Bronchial epithelial cell (primary cell): ENCODE data around the gene DYRK2. TPM values are rescaled to one million over a fixed set of nuclear protein-coding genes. Genes with fewer than 3 reads are reported as not detected.

Source experiments
- DNase-seq: peaks from one replicate; pipeline ENCODE4 v3.0.0-alpha.2; 2010; ENCODE audit warnings: low read depth
- FAIRE-seq: peaks from 2 replicates; lab custom pipeline; 2011; peaks lifted over from hg19 to GRCh38; lab: Jason Lieb, UNC
- H3K27me3 ChIP-seq: 2 replicates; pipeline ENCODE4 v1.5.1; 2011; ENCODE audit warnings: low read length; ENCODE audit not compliant: control insufficient read depth, insufficient read depth
- H3K36me3 ChIP-seq: 2 replicates; pipeline ENCODE4 v1.5.1; 2011; ENCODE audit warnings: low read length; ENCODE audit not compliant: control insufficient read depth, insufficient read depth
- H3K4me3 ChIP-seq: 2 replicates; pipeline ENCODE4 v1.5.1; 2011; ENCODE audit warnings: mild to moderate bottlenecking, low read depth, low read length, control low read depth
- total RNA-seq: library from RNA; depleted of rRNA; stranded (reverse); fragments of >200 nt; gene quantifications from 2 replicates; pipeline ENCODE4 v1.2.1, GENCODE V29; 2014
- TF ChIP-seq, protein P1 (sequence below): IDR thresholded peaks from 2 replicates; pipeline ENCODE4 v1.5.1; 2011; ENCODE audit warnings: mild to moderate bottlenecking, moderate library complexity, low read length, control low read depth, inconsistent platforms; ENCODE audit not compliant: insufficient read depth, severe bottlenecking

DYRK2 gene
- total RNA-seq, 1 donor from 2014 or later: 17.6 TPM

DNA sequence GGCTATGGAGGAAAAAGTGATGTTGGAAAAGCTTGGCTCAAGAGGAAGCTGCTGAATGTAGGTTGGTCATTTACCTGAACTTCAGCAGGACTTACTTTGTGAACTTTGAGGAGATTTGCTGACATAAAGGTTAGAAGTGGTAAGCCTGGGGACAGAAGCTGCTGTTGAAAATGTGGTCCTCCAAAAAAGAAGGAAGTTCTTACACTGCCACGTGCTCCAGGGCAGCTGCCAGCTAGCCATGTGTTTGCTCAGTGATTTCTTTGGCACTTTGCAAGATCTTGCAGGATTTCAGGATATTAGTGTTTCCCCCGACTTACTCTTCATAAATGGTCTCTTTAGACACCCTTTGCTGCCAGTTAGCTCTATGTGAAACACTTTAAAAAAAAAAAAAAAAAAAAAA is 14.8 kb upstream of the DYRK2 start:
- DNase-seq (no peak), FAIRE-seq (no peak)
- no peaks in the 10 kb centered on the region for H3K36me3 ChIP-seq
- no peak overlapping the region for H3K4me3 ChIP-seq
- H3K27me3 ChIP-seq: no peaks in the 10 kb centered on the region
- TF ChIP-seq, protein P1, sequence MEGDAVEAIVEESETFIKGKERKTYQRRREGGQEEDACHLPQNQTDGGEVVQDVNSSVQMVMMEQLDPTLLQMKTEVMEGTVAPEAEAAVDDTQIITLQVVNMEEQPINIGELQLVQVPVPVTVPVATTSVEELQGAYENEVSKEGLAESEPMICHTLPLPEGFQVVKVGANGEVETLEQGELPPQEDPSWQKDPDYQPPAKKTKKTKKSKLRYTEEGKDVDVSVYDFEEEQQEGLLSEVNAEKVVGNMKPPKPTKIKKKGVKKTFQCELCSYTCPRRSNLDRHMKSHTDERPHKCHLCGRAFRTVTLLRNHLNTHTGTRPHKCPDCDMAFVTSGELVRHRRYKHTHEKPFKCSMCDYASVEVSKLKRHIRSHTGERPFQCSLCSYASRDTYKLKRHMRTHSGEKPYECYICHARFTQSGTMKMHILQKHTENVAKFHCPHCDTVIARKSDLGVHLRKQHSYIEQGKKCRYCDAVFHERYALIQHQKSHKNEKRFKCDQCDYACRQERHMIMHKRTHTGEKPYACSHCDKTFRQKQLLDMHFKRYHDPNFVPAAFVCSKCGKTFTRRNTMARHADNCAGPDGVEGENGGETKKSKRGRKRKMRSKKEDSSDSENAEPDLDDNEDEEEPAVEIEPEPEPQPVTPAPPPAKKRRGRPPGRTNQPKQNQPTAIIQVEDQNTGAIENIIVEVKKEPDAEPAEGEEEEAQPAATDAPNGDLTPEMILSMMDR: no peak

DNA sequence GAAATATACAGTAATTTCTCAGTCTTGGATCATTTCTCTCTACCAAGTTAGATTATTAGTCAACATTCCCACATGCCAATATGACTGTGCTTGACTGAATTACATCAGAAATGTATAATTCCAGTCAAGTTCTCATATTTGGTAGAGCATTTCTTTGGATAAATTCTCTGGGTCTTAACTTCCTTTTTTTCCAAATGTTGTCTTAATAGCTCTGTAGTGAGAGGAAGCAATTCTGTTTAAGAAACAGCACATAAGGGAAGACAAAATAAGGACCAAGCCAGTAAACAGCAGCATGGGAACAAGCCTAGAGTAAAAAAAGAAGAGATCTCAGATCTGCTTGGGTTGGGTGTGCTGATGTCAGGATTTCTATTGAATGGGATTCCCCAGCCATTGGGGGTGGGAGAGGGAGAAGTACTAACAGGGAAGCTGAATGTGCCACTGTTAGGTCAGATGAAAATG is 14.2 kb upstream of the DYRK2 start:
- DNase-seq (no peak), FAIRE-seq (no peak)
- TF ChIP-seq, protein P1: no peak
- Histone ChIP-seq H3K27me3 (no peaks in the 10 kb centered on the region), H3K36me3 (no peaks in the 10 kb centered on the region), H3K4me3 (no peak overlapping the region)

- DNase-seq (no peak), FAIRE-seq (no peak)
- H3K36me3 ChIP-seq: no peaks in the 10 kb centered on the region
- TF ChIP-seq, protein P1: no peak
- H3K4me3 ChIP-seq: no peak overlapping the region
- peaks cover 2% of the 10 kb centered on the region for H3K27me3 ChIP-seq
These were observed 10.8 kb upstream of the DYRK2 start for GRCh38 chr12:67637718-67638117.

- Histone ChIP-seq H3K4me3 (no peak overlapping the region), H3K27me3 (peaks cover 2% of the 10 kb centered on the region), H3K36me3 (no peaks in the 10 kb centered on the region)
- TF ChIP-seq, protein P1: no peak
- no peak for DNase-seq
- FAIRE-seq: no peak
These were observed 9.9 kb upstream of the DYRK2 start for GRCh38 chr12:67638694-67639093.

- peaks cover 2% of the 10 kb centered on the region for H3K27me3 ChIP-seq
- H3K36me3 ChIP-seq: no peaks in the 10 kb centered on the region
- DNase-seq (no peak), FAIRE-seq (no peak)
- TF ChIP-seq, protein P1: no peak
- no peak overlapping the region for H3K4me3 ChIP-seq
These were observed 7.7 kb upstream of the DYRK2 start for GRCh38 chr12:67640863-67641262.

DNA sequence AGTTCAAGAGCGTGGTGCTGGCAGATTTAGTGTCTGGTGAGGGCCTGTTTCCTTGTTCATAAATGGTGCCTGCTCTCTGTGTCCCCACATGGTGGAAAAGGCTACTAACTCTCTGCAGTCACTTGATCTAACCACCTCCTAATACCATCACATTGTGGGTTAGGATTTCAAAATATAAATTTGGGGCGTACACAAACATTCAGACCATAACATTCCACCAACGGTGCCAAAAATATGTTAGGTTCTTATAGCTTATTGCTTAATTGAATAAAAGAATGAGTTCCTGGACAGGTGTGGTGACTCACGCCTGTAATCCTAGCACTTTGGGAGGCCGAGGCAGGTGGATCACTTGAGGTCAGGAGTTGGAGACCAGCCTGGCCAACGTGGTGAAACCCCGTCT is 3.4 kb upstream of the DYRK2 start:
- TF ChIP-seq, protein P1: no peak

More for the DNA sequence above, 3.4 kb upstream of the DYRK2 start:
- Histone ChIP-seq H3K36me3 (no peaks in the 10 kb centered on the region), H3K27me3 (peaks cover 1% of the 10 kb centered on the region), H3K4me3 (no peak overlapping the region)
- FAIRE-seq (no peak), DNase-seq (no peak)
